ENCODE data around the gene TATDN2.

Gene TATDN2

DNA sequence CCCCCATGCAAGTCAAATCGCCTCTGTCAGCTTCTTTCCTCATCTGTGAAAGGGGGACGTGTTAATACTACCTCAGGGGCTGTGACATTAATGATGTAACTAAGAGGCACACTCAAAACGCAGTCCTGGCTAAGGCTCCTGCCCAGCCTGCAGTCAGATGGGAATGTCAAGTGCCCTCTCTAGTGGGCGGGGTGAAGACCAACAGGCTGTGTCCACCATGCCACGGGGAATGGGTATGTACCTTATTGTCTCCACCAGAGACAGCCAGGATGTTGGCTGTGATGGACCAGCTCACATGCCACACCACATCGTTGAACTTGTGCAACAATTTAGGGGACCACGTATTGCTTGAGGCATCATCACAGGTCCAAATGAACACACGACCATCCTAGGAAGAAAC is 55.5 kb downstream of the TATDN2 start:
- TF ChIP-seq, protein P1, sequence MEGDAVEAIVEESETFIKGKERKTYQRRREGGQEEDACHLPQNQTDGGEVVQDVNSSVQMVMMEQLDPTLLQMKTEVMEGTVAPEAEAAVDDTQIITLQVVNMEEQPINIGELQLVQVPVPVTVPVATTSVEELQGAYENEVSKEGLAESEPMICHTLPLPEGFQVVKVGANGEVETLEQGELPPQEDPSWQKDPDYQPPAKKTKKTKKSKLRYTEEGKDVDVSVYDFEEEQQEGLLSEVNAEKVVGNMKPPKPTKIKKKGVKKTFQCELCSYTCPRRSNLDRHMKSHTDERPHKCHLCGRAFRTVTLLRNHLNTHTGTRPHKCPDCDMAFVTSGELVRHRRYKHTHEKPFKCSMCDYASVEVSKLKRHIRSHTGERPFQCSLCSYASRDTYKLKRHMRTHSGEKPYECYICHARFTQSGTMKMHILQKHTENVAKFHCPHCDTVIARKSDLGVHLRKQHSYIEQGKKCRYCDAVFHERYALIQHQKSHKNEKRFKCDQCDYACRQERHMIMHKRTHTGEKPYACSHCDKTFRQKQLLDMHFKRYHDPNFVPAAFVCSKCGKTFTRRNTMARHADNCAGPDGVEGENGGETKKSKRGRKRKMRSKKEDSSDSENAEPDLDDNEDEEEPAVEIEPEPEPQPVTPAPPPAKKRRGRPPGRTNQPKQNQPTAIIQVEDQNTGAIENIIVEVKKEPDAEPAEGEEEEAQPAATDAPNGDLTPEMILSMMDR (IDR thresholded peaks at IDR 0.05; ENCODE audit: low read depth, low read length) = no peak
- no peak overlapping the region for H3K4me3 ChIP-seq (ENCODE audit: low read depth, low read length)

DNA sequence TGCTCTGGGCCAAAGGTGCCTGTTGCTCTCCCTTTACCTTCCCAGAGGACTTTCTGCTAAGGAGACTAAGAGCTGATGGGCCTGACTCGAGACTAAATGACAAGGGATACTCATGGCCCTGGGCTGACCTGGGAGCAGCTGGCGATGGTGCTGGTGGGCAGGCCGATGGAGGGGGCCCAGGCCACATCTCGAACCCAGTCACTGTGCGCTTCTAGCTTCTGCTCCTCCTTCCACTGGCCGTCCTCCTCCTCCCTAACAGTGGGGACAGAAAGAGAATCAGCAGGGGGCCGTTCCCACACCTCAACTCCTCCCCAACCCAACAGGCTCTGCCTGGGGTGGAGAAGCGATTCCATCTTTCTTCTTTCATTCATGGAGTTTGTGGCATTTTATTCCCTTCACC is 56.6 kb downstream of the TATDN2 start:
- TF ChIP-seq, protein P1 (IDR thresholded peaks at IDR 0.05; ENCODE audit: low read depth, low read length) = no peak
- H3K4me3 ChIP-seq (ENCODE audit: low read depth, low read length) = no peak overlapping the region

DNA sequence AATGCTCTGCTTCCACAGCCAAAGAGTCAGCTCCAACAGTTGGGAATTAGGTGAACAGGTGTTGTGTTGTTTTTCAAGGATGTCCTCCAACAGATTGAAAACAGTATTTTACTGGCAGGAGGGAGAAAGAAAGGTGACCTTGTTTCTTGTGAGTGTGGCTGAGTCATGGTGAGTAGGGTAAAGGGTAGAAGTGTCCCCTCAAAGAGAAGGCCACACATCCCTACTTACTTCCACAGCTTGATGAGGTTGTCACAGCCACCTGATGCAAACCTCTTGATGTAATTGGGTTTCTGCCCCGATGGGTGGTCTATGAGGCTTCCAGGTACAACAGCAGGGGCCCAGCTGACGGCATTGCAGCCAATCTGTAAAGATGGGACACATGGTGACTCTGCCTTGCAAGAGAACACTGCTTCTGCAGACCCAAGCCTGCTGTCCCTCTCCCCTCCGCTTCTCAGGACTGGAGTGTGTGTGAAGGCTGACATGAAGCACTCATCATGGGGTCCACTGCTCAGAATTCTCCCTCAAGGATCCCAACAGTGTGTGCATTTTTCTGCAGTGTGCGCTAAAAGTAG is 57.2 kb downstream of the TATDN2 start:
- no peak overlapping the region for H3K4me3 ChIP-seq (ENCODE audit: low read depth, low read length)
- TF ChIP-seq, protein P1 (IDR thresholded peaks at IDR 0.05; ENCODE audit: low read depth, low read length) = no peak

DNA sequence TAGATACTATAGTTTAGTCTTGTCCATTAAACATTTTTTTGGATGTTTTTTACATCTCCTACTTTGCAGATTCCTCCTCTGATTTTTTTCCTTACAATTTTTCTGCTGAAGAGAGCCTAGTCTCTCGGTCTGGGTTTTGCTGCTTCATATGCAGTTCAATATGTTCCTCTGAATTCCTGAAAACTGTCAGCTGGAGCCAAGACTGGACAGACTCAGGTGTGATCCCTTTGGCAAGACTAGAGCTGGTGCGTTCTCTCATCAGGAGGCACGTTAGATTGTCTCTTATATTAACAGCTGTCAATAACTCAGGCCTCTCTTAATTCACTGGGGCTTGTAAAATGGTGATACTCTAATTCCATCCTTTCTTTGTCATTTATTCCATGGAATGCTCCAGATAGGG is 57.9 kb downstream of the TATDN2 start:
- no peak overlapping the region for H3K4me3 ChIP-seq (ENCODE audit: low read depth, low read length)
- TF ChIP-seq, protein P1 (IDR thresholded peaks at IDR 0.05; ENCODE audit: low read depth, low read length) = no peak

DNA sequence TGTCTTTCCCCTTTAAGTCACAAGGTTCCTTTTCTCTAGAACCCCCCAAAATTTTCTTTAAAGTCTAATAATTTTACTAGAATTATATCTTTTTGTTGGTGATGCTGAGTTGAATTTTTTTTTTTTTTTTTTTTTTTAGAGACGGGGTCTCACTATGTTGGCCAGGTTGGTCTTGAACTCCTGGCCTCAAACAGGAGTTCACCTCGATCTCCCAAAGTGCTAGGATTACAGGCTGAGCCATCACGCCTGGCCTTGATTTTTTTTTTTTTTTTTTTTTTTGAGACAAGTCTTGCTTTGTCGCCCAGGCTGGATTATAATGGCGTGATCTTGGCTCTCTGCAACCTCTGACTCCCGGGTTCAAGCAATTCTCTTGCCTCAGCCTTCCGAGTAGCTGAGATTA is 60.4 kb downstream of the TATDN2 start:
- TF ChIP-seq, protein P1 (IDR thresholded peaks at IDR 0.05; ENCODE audit: low read depth, low read length) = no peak

DNA sequence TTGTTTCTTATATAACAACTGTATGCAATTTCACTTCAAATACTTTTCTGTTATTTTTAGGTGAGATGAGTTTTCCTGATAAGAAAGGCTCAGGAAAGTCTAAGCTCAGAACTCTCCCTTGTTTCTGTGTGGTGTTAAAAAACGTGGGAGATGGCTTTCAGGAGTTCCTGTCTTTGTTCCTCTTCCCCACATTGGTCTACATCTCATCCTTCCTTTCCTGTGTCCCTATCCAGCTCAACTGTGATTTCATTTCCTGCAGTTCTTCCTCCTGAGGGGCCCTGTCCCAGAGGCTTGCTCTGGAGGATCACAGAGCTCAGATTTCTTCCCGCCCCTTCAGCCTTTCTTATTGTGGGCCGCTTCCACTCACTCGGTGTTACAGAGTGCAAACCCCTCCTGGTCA is 61.5 kb downstream of the TATDN2 start:
- TF ChIP-seq, protein P1 (IDR thresholded peaks at IDR 0.05; ENCODE audit: low read depth, low read length) = no peak
- no peak overlapping the region for H3K4me3 ChIP-seq (ENCODE audit: low read depth, low read length)

More for the DNA sequence above, 60.4 kb downstream of the TATDN2 start:
- H3K4me3 ChIP-seq (ENCODE audit: low read depth, low read length) = no peak overlapping the region

DNA sequence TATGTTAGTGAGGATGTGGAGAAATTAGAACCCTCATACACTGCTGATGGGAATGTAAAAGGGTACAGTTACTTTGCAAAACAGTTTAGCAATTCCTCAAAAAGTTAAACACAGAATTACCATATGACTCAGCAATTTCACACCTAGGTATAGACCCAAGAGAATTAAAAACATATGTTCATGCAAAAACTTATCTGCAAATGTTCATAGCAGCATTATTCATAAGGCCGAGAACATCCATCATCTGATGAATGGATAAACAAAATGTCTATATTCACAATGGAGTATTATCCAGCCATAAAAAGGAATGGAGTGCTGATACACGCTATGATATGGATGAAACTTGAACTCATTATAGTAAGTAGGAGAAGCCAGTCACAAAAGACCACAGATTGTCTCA is 62.3 kb downstream of the TATDN2 start:
- no peak overlapping the region for H3K4me3 ChIP-seq (ENCODE audit: low read depth, low read length)
- TF ChIP-seq, protein P1 (IDR thresholded peaks at IDR 0.05; ENCODE audit: low read depth, low read length) = no peak

Data from WI38 (cell line).